GM19328 (cell line): ENCODE measurements around the gene WIPF3.
"Not testable (repeated sequence)": the region's sequence is repeated elsewhere in the genome, so short reads cannot be mapped to it uniquely, and the experiment has no call there.

Experiments
- ATAC-seq: cut with Tn5 transposase; IDR thresholded peaks from one replicate; pipeline ENCODE4 v1.9.1; 2021; ENCODE audit warnings: mild to moderate bottlenecking, moderate library complexity; ENCODE audit not compliant: unreplicated experiment

WIPF3 gene

GRCh38 chr7:29877196-29877595 is 70.9 kb downstream of the WIPF3 start:
- ATAC-seq: no peak

GRCh38 chr7:29878081-29878688 is 71.9 kb downstream of the WIPF3 start:
- ATAC-seq: no peak

DNA sequence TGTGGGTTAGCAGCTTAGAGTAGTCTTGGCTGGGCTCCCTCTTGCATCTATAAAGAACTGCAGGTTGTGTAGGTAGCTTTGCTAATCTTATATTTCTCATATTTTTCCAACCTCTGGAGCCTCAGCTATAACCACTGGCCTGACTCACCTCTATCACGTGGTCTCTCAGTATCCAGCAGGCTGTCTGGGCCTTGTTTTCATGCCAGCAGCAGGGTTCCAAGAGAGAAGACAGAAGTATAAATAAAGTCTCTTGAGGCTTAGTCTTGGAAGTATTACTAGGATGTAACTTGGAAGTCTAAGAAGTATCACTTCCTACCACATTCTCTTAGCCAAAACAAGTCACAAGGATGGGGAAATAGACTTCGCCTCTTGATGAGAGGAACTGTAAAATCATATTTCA is 73.3 kb downstream of the WIPF3 start:
- ATAC-seq: no peak

GRCh38 chr7:29881724-29882123 is 75.4 kb downstream of the WIPF3 start:
- ATAC-seq: no peak

GRCh38 chr7:29882481-29882880 is 76.2 kb downstream of the WIPF3 start:
- no peak for ATAC-seq

- ATAC-seq: no peak
Observed at GRCh38 chr7:29883462-29884398, 77.4 kb downstream of the WIPF3 start.

DNA sequence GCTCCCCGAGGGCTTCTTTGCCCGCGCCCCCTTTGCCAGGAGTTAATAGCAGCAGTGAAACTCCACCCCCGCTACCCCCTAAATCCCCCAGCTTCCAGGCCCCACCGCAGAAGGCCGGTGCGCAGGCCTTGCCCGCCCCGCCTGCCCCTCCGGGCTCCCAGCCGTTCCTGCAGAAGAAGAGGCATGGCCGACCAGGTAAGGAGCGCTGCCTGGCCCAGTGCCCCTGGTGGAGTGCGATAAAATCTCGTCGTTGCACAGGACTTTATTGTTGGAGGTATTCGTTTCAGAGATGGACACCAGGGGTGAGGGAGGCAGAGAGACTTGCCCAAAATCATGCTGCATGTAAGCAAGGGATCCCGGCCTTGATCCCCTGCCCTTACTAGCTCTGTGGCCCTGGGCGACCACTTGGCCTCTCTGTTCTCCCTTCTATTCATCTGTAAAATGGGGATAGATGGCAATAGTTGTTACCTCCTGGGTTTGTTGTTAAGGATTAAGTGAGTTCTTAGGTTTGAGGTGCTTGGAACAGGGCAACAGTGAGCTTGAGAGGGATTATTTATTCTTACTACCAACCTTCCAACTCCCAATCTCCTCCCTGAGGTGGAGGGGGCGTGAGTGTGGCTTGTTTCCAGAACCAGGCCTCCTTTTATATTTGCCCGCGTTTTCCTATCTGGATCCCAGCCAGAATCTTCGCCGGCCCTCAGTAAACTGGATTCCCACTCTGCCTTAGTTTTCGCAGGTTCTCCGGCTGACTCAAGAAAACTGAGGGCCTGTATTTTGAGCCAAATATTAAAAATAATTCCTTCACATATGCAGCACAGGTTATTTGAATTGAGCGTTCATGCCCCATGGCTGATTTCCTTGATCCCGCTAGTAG is 78.3 kb downstream of the WIPF3 start:
- no peak for ATAC-seq

GRCh38 chr7:29885626-29886025 is 79.3 kb downstream of the WIPF3 start:
- no peak for ATAC-seq

GRCh38 chr7:29886827-29887226 is 80.5 kb downstream of the WIPF3 start:
- ATAC-seq: no peak

GRCh38 chr7:29888006-29888405 is 81.7 kb downstream of the WIPF3 start:
- no peak for ATAC-seq

- no peak for ATAC-seq
Observed at GRCh38 chr7:29889288-29889687, 83.0 kb downstream of the WIPF3 start.

DNA sequence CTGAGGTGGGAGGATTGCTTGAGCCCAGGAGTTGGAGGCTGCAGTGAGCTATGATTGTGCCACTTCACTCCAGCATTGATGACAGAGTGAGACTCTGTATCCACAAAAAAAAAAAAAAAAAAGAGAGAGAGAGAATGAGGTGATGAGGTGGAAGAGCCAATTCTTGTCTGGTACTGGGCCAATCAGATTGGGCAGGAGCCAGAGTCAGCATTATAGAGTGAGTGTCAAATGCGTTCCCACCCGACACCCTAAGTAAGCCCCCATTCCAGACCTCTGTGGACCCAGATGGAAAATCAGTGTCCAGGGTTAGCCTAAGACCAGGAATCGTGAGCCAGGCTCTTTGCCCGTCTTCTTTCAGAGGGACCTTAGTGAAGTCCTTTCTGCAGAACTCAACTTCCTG is 83.9 kb downstream of the WIPF3 start:
- no peak for ATAC-seq

GRCh38 chr7:29890786-29891185 is 84.5 kb downstream of the WIPF3 start:
- ATAC-seq: not testable (repeated sequence)

DNA sequence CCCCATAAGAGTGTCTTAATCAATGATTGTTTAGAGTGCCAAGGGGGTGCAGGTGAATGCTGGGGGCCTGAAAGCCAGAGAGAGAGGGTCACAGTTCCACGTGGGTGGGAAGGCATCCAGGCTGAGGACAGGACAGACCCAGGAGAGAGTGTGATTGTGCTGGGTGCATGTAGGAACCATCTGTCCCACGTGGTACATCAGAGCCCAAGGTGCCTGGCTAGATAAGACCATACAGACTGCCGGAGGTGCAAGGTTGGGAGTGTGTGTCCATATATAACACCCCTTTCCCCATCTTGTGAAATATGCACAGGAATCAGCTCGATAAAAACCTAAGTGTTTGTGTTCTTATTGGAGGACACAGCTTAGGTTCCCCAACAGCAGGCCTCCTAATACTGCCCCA is 85.5 kb downstream of the WIPF3 start:
- no peak for ATAC-seq

GRCh38 chr7:29892231-29892630 is 85.9 kb downstream of the WIPF3 start:
- ATAC-seq: no peak

GRCh38 chr7:29893351-29893965 is 87.2 kb downstream of the WIPF3 start:
- no peak for ATAC-seq

GRCh38 chr7:29894256-29894655 is 87.9 kb downstream of the WIPF3 start:
- no peak for ATAC-seq

GRCh38 chr7:29895559-29895958 is 89.3 kb downstream of the WIPF3 start:
- ATAC-seq: no peak

GRCh38 chr7:29896685-29897411 is 90.5 kb downstream of the WIPF3 start:
- ATAC-seq: no peak

GRCh38 chr7:29898301-29898700 is 92.0 kb downstream of the WIPF3 start:
- ATAC-seq: no peak
